Measurements from ENCODE around the gene KLF7.

DNA sequence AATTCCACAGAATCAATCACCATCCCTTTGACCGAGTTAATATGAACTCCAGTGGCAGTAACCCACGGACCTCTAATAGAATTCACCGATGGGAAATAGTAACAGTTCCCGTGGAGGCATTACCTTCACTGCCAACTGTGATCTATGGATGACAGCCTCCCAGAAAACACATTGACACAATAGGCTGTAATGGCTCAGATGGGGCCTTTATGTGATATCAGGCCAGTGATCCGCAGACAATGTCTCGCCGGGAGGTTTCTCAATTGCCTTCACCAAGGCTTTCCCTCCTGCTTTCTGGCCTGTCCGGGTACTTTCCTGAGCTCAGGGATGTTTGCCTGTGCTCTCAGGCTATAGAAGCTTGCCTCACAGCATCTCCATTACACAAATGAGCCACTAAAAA, 34.4 kb upstream of the KLF7 start:
- TF ChIP-seq, protein P1, sequence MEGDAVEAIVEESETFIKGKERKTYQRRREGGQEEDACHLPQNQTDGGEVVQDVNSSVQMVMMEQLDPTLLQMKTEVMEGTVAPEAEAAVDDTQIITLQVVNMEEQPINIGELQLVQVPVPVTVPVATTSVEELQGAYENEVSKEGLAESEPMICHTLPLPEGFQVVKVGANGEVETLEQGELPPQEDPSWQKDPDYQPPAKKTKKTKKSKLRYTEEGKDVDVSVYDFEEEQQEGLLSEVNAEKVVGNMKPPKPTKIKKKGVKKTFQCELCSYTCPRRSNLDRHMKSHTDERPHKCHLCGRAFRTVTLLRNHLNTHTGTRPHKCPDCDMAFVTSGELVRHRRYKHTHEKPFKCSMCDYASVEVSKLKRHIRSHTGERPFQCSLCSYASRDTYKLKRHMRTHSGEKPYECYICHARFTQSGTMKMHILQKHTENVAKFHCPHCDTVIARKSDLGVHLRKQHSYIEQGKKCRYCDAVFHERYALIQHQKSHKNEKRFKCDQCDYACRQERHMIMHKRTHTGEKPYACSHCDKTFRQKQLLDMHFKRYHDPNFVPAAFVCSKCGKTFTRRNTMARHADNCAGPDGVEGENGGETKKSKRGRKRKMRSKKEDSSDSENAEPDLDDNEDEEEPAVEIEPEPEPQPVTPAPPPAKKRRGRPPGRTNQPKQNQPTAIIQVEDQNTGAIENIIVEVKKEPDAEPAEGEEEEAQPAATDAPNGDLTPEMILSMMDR (conservative IDR thresholded peaks at IDR 0.05; ENCODE audit: low read length), result no peak
- no peak for TF ChIP-seq EZH2phosphoT487 (IDR thresholded peaks at IDR 0.05; ENCODE audit: borderline replicate concordance, low read depth, low read length)
